Colonic mucosa (tissue), 4 donors: ENCODE data around the gene SLIT3. TPM values are rescaled to one million over a fixed set of nuclear protein-coding genes. Genes with fewer than 3 reads are reported as not detected.

ENCODE experiments used
- DNase-seq: peaks from one replicate; pipeline ENCODE4 v3.0.0-alpha.2; 2020
- H3K27ac ChIP-seq: fragments of 200-600 bp; one replicate; pipeline ENCODE4 v1.8.0; 2021
- H3K27me3 ChIP-seq: fragments of 200-600 bp; one replicate; pipeline ENCODE4 v1.8.0; 2021
- H3K36me3 ChIP-seq: fragments of 200-600 bp; one replicate; pipeline ENCODE4 v1.8.0; 2021
- H3K4me1 ChIP-seq: fragments of 200-600 bp; one replicate; pipeline ENCODE4 v1.8.0; 2021; ENCODE audit warnings: mild to moderate bottlenecking
- H3K4me3 ChIP-seq: fragments of 200-600 bp; one replicate; pipeline ENCODE4 v1.8.0; 2021
- H3K9ac ChIP-seq, 2 donors: one replicate each; pipeline ENCODE4 v1.7.0; 2013; ENCODE audit warnings: control low read depth in 2 of 2, low read depth in 2 of 2, low read length in 2 of 2
- H3K9me3 ChIP-seq: fragments of 200-600 bp; one replicate; pipeline ENCODE4 v1.8.0; 2021
- intact Hi-C: fragments of 100-400 bp; cut with DNase I; formaldehyde crosslinking; loops from one replicate; pipeline ENCODE4 v1.14.1; 2022
- microRNA-seq: library from miRNA; unstranded; fragments of <30 nt; microRNA quantifications from one replicate; pipeline ENCODE4, GENCODE V29; 2019
- total RNA-seq, 2 donors: library from RNA; stranded (reverse); fragmentation: NEBNext Ultra II Directional in 1 of 2; extraction: Animal tissue kit (Norgen Biotek cat#: 25700) in 1 of 2; gene quantifications; one replicate each; pipeline ENCODE4 v1.2.1, GENCODE V29; 2021
- TF ChIP-seq, protein P1 (sequence below): fragments of 200-600 bp; IDR thresholded peaks from one replicate; pipeline ENCODE4 v1.8.0; 2022; ENCODE audit warnings: antibody characterized with exemption, mild to moderate bottlenecking
- donor health status: healthy.
- donor health status: DM: no; HTN: no; CAD: no.
- donor health status: DM: no; HTN: no; CAD: no.

SLIT3 gene
- total RNA-seq, 2 donors from 2014 or later: 3.4 to 7.6 TPM

DNA sequence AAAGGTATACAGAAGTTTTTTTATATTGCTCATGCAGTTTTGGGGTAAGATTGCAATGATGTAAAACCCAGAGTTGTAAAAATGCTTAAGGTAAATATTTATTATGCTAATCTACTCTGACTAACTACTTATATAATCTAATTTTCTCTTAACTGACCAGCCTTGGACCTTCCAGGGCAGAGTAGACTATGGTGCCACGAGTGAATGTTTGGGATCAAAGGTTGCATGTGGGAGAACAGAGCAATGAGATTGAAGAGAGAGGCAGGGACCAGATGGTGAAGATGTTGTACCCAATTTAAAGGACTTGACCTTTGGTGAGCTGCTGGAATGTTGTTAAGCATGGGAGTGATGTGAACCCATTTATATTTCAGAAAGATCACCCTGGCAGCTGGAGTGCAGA is 686.9 kb downstream of the SLIT3 start:
- Histone ChIP-seq H3K4me1 (no peaks in the 10 kb centered on the region), H3K9me3 (no peaks in the 10 kb centered on the region), H3K27ac (no peak overlapping the region), H3K27me3 (no peaks in the 10 kb centered on the region), H3K36me3 (no peaks in the 10 kb centered on the region), H3K9ac (no peak overlapping the region), H3K4me3 (no peak overlapping the region)
- DNase-seq: peak; percentile 44
- intact Hi-C loops: no loop called here
- TF ChIP-seq, protein P1, sequence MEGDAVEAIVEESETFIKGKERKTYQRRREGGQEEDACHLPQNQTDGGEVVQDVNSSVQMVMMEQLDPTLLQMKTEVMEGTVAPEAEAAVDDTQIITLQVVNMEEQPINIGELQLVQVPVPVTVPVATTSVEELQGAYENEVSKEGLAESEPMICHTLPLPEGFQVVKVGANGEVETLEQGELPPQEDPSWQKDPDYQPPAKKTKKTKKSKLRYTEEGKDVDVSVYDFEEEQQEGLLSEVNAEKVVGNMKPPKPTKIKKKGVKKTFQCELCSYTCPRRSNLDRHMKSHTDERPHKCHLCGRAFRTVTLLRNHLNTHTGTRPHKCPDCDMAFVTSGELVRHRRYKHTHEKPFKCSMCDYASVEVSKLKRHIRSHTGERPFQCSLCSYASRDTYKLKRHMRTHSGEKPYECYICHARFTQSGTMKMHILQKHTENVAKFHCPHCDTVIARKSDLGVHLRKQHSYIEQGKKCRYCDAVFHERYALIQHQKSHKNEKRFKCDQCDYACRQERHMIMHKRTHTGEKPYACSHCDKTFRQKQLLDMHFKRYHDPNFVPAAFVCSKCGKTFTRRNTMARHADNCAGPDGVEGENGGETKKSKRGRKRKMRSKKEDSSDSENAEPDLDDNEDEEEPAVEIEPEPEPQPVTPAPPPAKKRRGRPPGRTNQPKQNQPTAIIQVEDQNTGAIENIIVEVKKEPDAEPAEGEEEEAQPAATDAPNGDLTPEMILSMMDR: no peak

DNA sequence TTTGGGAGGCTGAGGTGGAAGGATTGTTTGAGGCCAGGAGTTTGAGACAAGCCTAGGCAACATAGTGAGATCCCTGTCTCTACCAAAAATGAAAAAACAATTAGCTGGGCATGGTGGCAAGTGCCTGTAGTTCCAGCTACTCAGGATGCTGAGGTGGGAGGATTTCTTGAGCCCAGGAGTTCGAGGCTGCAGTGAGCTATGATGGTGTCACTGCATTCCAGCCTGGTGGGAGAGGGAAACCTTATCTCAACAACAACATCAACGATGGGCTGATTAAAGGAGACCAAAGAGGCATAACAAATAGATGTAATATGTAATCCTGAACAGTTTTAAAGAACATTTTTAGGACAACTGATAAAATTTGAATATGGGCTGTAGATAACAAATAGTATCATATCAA is 687.5 kb downstream of the SLIT3 start:
- Histone ChIP-seq H3K9ac (no peak overlapping the region), H3K36me3 (no peaks in the 10 kb centered on the region), H3K9me3 (no peaks in the 10 kb centered on the region), H3K27ac (peak overlapping the region; percentile 3), H3K4me3 (no peak overlapping the region), H3K4me1 (no peaks in the 10 kb centered on the region), H3K27me3 (no peaks in the 10 kb centered on the region)
- intact Hi-C loops: no loop called here
- TF ChIP-seq, protein P1: no peak
- no peak for DNase-seq

DNA sequence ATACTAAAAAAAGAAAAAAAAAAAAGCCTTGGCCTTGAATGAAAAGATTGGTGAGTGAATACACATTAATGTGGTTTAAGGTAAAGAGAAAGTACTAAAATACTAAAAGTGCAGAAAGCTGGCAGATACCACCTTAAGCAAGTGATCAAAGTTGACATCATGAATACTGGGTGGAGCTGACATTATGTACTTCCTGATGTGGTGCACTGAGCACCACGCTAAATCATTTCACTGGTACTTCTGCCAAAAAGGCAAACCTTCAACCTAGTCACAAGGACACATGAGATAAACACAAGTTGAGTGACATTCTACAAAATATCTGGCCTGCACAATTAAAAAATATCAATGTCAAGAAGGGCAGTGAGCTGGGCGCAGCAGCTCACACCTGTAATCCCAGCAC is 687.9 kb downstream of the SLIT3 start:
- peak; percentile 45 for DNase-seq
- TF ChIP-seq, protein P1: no peak
- H3K27ac ChIP-seq: peak overlapping the region; percentile 3
- H3K9me3 ChIP-seq: no peaks in the 10 kb centered on the region
- intact Hi-C loops: no loop called here
- H3K4me3 ChIP-seq: no peak overlapping the region
- H3K36me3 ChIP-seq: no peaks in the 10 kb centered on the region
- H3K27me3 ChIP-seq: no peaks in the 10 kb centered on the region
- no peak overlapping the region for H3K9ac ChIP-seq
- no peaks in the 10 kb centered on the region for H3K4me1 ChIP-seq

DNA sequence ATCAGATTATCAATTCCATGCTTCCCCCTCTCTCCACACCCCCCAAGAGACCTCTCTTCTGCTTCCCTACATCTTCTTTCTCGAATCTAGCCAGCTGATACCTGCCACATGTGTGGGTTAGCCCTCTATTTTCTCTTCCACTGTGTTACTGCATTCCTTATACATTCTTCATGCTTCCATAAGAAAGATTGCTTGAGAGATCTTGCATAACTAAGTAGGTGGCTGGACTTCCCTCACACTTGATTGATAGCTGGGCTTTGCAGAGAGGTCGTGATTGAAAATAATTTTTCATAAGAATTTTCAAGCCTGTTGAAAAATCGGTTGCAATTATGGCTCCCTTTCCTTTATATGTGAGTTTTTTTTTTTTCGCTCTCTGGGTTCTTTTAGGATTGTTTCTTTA is 688.8 kb downstream of the SLIT3 start:
- intact Hi-C loops: no loop called here
- H3K9ac ChIP-seq: no peak overlapping the region
- no peaks in the 10 kb centered on the region for H3K36me3 ChIP-seq
- TF ChIP-seq, protein P1: no peak
- H3K4me1 ChIP-seq: no peaks in the 10 kb centered on the region
- H3K27ac ChIP-seq: no peak overlapping the region
- H3K27me3 ChIP-seq: no peaks in the 10 kb centered on the region
- H3K9me3 ChIP-seq: no peaks in the 10 kb centered on the region
- H3K4me3 ChIP-seq: no peak overlapping the region
- DNase-seq: no peak

Small RNA genes within 50 kb of the gene (microRNA-seq; reads per million reads assigned to microRNA genes)
- not detected for gene MIR218-2
- 38.6 reads per million, percentile 40 among the genes with 10 or more reads in this experiment for gene MIR585
